Small intestine (tissue), 7 donors: ENCODE results near the gene ONECUT1. TPM values are rescaled to one million over a fixed set of nuclear protein-coding genes. Genes with fewer than 3 reads are reported as not detected.

Experiments used
- DNase-seq, 2 donors: peaks; one replicate each; pipeline versions ENCODE4 v3.0.0 to v3.0.0-alpha.2; 2013
- FAIRE-seq: peaks from 2 replicates; lab custom pipeline; 2012; peaks lifted over from hg19 to GRCh38; lab: Jason Lieb, UNC
- H3K27ac ChIP-seq, 3 donors: one replicate each; pipeline ENCODE4 v1.5.1; 2013; ENCODE audit warnings: low read length in 2 of 3, mild to moderate bottlenecking in 2 of 3, control low read depth in 1 of 3, inconsistent platforms in 1 of 3, low read depth in 1 of 3, moderate library complexity in 1 of 3
- H3K27me3 ChIP-seq, 3 donors: one replicate each; pipeline ENCODE4 v1.6.1; 2013; ENCODE audit warnings: low read length in 3 of 3, inconsistent platforms in 1 of 3; ENCODE audit not compliant: control insufficient read depth in 3 of 3, insufficient read depth in 3 of 3
- H3K36me3 ChIP-seq, 3 donors: one replicate each; pipeline ENCODE4 v1.6.1; 2013; ENCODE audit warnings: low read length in 3 of 3, inconsistent platforms in 1 of 3, low read depth in 1 of 3, mild to moderate bottlenecking in 1 of 3, moderate library complexity in 1 of 3; ENCODE audit not compliant: control insufficient read depth in 3 of 3, insufficient read depth in 2 of 3
- H3K4me1 ChIP-seq, 3 donors: one replicate each; pipeline ENCODE4 v1.6.1; 2013; ENCODE audit warnings: low read length in 2 of 3, inconsistent platforms in 1 of 3, low read depth in 1 of 3, mild to moderate bottlenecking in 1 of 3, moderate library complexity in 1 of 3; ENCODE audit not compliant: control insufficient read depth in 3 of 3, insufficient read depth in 2 of 3
- H3K4me3 ChIP-seq, 3 donors: one replicate each; pipeline ENCODE4 v1.5.1; 2013; ENCODE audit warnings: low read length in 3 of 3, control low read depth in 1 of 3, inconsistent platforms in 1 of 3, low read depth in 1 of 3, mild to moderate bottlenecking in 1 of 3, moderate library complexity in 1 of 3
- H3K9me3 ChIP-seq, 2 donors: one replicate each; pipeline ENCODE4 v1.6.1; 2013; ENCODE audit warnings: low read depth in 1 of 2, low read length in 1 of 2; ENCODE audit not compliant: control insufficient read depth in 2 of 2, insufficient read depth in 1 of 2
- WGBS, 3 donors: extraction: QIAGEN DNeasy Blood & Tissue Kit; methylation state at CpG; one replicate each; pipeline ENCODE4 v1.1.7; 2013; 5-methylcytosine and 5-hydroxymethylcytosine counted together
- polyA plus RNA-seq, 4 donors: library from polyadenylated mRNA; stranded (reverse) in 3 of 4; unstranded in 1 of 4; fragments of 200-250 nt in 3 of 4; fragments of 120-200 nt in 1 of 4; gene quantifications; one replicate each; pipeline versions ENCODE4 v1.2.1 to v1.2.3, GENCODE V29; 2013
- donor health status: healthy with polysubstance abuse.
- donor health status: control.
- donor health status: control.
- donor health status: Bipolar disorder and iron deficiency.
- donor health status: healthy.

ONECUT1 gene
- polyA plus RNA-seq, 4 donors, result not detected

DNA sequence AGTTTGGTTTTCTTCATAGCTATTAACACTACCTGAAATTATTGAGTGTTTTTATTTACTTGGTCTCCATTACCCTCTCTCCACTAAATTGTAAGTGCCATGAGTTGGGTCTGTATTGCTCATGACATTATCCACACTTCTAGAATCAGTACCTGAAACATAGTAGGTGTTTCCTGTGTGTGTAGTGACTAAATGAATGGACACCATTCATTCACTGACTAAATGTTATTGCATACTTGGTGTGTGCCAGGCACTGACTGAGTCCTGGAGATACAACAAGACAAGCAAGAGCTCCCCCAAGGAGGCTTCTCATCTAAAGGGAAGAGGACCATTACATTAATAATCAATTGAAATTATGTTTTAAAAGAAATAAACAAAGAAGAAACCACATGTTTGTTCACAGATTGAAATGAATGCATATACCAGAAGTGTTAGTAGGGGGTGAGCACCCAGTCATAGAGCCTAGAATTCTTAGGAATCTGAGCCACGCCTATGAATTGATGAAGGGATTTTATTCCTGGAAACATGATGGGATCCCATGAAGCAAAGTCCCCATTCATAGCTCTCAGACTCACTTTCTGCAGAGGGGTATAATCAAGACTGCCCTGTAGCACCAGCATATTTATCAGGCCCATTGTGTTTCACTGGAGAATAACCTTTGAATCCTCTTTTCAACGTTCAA, 79.3 kb downstream of the ONECUT1 start:
- Histone ChIP-seq H3K4me1 (no peaks in the 10 kb centered on the region), H3K27me3 (no peaks in the 10 kb centered on the region), H3K4me3 (no peak overlapping the region), H3K36me3 (no peaks in the 10 kb centered on the region), H3K27ac (no peak overlapping the region), H3K9me3 (no peaks in the 10 kb centered on the region)
- 56 to 74% (median 61%) methylated on average over 2 of the region's 2 CpGs for WGBS, 3 donors
- DNase-seq, result no peak
- no peak for FAIRE-seq

DNA sequence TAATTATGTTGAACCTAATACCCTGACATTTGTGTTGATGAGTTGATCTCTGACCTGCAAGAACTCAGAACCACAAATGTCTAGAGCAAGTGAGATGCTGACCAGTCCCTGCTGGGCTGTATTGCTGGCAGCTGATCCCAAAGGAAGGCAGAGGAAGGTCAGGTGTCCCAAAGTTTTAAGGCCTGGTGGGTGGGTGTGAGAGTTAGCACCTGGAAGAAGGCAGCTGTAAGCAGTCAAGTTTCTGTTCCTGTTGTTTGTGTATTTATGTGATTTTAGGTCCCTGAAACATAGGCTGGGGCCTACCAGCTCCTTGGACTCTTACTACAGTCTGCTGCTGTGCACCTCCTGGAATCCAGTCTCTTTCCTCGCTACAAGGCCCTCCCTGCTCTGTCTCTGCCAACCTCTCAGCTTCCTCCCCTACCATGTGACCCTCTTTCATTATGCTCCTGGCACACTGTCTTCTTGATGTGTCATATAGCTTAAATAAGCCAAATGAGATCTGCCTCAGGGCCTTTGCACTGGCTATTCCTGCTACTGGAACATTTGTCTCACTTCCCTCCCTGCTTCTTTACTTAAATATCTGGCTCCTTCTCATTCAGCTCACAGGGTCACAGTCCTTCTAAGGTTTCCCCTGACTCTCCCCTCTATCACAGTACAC, 80.0 kb downstream of the ONECUT1 start:
- Histone ChIP-seq H3K4me3 (no peak overlapping the region), H3K36me3 (no peaks in the 10 kb centered on the region), H3K4me1 (no peaks in the 10 kb centered on the region), H3K9me3 (no peaks in the 10 kb centered on the region), H3K27me3 (no peaks in the 10 kb centered on the region), H3K27ac (peak overlapping the region in 2 of 3 donors; percentile 7 to 42)
- 86 to 93% (median 91%) methylated on average over 1 of the region's 1 CpG for WGBS, 3 donors
- FAIRE-seq (no peak), DNase-seq (no peak)

DNA sequence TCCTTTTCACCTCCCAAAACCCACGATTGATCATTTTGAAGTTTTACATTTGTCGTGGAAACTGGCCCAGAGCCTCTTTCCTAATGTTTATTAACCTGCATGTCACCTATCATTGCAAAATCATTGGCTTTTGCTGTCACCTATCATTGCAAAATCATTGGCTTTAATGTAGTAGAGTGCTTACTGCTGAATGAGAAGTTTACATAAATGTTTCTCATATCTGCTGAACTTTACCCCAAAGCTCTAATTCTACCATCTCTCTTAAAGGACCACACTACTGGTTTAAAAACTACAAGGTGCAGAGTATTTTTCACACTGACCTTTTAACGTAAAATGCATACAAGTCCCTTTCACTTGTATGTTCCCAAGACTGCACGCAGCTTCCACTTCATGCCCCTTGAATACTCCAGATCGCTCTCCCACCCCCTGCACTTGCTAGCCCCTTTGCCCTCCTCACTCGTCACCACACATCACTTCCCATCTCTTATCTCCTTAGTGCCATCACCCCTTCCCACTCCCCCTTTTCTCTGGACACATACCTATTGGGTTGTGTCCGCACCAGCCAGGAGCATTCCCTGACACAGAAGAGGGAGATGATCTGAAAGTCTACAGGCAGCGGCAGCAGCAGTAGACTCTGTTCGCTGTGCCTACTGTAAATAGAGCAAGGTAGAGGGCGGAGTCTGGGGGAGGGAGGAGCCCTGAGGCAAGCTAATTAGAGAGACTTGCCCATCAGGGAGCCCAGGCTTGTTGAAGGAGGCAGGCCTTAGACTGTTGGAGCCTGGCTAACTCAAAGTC, 80.8 kb downstream of the ONECUT1 start:
- Histone ChIP-seq H3K27me3 (no peaks in the 10 kb centered on the region), H3K27ac (peak overlapping the region in 2 of 3 donors; percentile 6 to 42), H3K36me3 (no peaks in the 10 kb centered on the region), H3K4me1 (no peaks in the 10 kb centered on the region), H3K9me3 (no peaks in the 10 kb centered on the region), H3K4me3 (peak overlapping the region in 2 of 3 donors; percentile 24 to 55)
- FAIRE-seq (no peak), DNase-seq (peak; percentile 82 to 85)
- WGBS, 3 donors, result 14 to 43% (median 30%) methylated on average over 10 of the region's 10 CpGs

Other genes starting within 250 kb of the ONECUT1 start
- gene ARPP19, start 221.3 kb downstream of the ONECUT1 start, polyA plus RNA-seq, result 10 to 100 TPM; 26.4 to 57.1 (median 29.1) TPM
- 10 to 100 TPM; 13.4 to 38.6 (median 25.0) TPM for gene ATOSA, start 110.9 kb downstream of the ONECUT1 start, polyA plus RNA-seq